IMR-90 (cell line): ENCODE measurements around the gene SOX1.

Experiments used
- CEBPB ChIP-seq: IDR thresholded peaks from 2 replicates; pipeline ENCODE4 v1.6.1; 2012; ENCODE audit warnings: low read depth, low read length, improper control_type of control experiment
- FOS ChIP-seq: fragments of 150-350 bp; IDR thresholded peaks from 2 replicates; pipeline ENCODE4 v1.6.1; 2016; ENCODE audit warnings: low read depth, low read length
- MAFK ChIP-seq: IDR thresholded peaks from 2 replicates; pipeline ENCODE4 v1.6.1; 2012; ENCODE audit warnings: low read depth, low read length, improper control_type of control experiment
- MAZ ChIP-seq: IDR thresholded peaks from 2 replicates; pipeline ENCODE4 v1.6.1; 2012; ENCODE audit warnings: low read depth, mild to moderate bottlenecking, low read length, improper control_type of control experiment, moderate library complexity, borderline replicate concordance
- MXI1 ChIP-seq: IDR thresholded peaks from 2 replicates; pipeline ENCODE4 v1.6.1; 2012; ENCODE audit warnings: low read depth, mild to moderate bottlenecking, low read length, moderate library complexity, borderline replicate concordance
- POLR2A ChIP-seq: IDR thresholded peaks from 2 replicates; pipeline ENCODE4 v1.6.1; 2012; ENCODE audit warnings: mild to moderate bottlenecking, low read depth, low read length
- RAD21 ChIP-seq: IDR thresholded peaks from 2 replicates; pipeline ENCODE4 v1.6.1; 2012; ENCODE audit warnings: low read length, improper control_type of control experiment
- RCOR1 ChIP-seq: IDR thresholded peaks from 2 replicates; pipeline ENCODE4 v1.6.1; 2012; ENCODE audit warnings: mild to moderate bottlenecking, low read length, improper control_type of control experiment; ENCODE audit not compliant: insufficient replicate concordance
- SMC3 ChIP-seq: fragments of 150-350 bp; IDR thresholded peaks from 2 replicates; pipeline ENCODE4 v1.6.1; 2016; ENCODE audit warnings: low read depth, mild to moderate bottlenecking, antibody characterized with exemption, low read length, moderate library complexity
- TF ChIP-seq, protein P1 (sequence below): fragments of 150-350 bp; IDR thresholded peaks from 2 replicates; pipeline ENCODE4 v1.6.1; 2017; ENCODE audit warnings: mild to moderate bottlenecking, antibody characterized with exemption, low read length, low read depth
- TF ChIP-seq, protein P2 (sequence below): conservative IDR thresholded peaks from 2 replicates; pipeline ENCODE4 v1.5.1; 2012; ENCODE audit warnings: mild to moderate bottlenecking, low read depth, low read length, improper control_type of control experiment
- TF ChIP-seq, protein P3 (sequence below): fragments of 150-350 bp; IDR thresholded peaks from 2 replicates; pipeline ENCODE4 v1.6.1; 2016; ENCODE audit warnings: low read depth, mild to moderate bottlenecking, low read length, moderate library complexity, borderline replicate concordance

DNA sequence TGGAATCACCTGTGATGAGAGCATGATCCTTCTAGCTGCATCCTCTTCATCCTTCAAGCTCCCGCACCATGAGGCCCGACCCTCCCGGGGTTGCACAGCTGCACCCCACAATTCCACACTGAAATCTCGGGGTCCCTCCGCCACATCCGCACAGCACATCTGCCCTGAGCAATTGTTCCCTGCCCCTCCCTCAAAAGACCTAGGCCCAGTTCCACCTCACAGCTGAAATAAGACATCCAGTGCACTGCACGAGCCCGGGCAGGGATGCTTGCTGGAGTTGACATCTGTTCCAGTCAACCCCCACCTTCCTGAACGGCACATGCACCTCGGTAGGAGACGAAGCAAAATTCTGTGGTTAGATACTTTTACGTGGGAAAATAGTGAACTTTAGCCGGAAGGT is 14.7 kb upstream of the SOX1 start:
- TF ChIP-seq, protein P1, sequence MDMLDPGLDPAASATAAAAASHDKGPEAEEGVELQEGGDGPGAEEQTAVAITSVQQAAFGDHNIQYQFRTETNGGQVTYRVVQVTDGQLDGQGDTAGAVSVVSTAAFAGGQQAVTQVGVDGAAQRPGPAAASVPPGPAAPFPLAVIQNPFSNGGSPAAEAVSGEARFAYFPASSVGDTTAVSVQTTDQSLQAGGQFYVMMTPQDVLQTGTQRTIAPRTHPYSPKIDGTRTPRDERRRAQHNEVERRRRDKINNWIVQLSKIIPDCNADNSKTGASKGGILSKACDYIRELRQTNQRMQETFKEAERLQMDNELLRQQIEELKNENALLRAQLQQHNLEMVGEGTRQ = no peak
- TF ChIP-seq, protein P2, sequence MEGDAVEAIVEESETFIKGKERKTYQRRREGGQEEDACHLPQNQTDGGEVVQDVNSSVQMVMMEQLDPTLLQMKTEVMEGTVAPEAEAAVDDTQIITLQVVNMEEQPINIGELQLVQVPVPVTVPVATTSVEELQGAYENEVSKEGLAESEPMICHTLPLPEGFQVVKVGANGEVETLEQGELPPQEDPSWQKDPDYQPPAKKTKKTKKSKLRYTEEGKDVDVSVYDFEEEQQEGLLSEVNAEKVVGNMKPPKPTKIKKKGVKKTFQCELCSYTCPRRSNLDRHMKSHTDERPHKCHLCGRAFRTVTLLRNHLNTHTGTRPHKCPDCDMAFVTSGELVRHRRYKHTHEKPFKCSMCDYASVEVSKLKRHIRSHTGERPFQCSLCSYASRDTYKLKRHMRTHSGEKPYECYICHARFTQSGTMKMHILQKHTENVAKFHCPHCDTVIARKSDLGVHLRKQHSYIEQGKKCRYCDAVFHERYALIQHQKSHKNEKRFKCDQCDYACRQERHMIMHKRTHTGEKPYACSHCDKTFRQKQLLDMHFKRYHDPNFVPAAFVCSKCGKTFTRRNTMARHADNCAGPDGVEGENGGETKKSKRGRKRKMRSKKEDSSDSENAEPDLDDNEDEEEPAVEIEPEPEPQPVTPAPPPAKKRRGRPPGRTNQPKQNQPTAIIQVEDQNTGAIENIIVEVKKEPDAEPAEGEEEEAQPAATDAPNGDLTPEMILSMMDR = no peak
- TF ChIP-seq CEBPB = no peak
- no peak for TF ChIP-seq RAD21
- no peak for TF ChIP-seq POLR2A
- TF ChIP-seq MAFK = no peak
- TF ChIP-seq SMC3 = no peak
- TF ChIP-seq MXI1 = no peak
- TF ChIP-seq RCOR1 = no peak
- TF ChIP-seq MAZ = no peak
- no peak for TF ChIP-seq FOS
- TF ChIP-seq, protein P3, sequence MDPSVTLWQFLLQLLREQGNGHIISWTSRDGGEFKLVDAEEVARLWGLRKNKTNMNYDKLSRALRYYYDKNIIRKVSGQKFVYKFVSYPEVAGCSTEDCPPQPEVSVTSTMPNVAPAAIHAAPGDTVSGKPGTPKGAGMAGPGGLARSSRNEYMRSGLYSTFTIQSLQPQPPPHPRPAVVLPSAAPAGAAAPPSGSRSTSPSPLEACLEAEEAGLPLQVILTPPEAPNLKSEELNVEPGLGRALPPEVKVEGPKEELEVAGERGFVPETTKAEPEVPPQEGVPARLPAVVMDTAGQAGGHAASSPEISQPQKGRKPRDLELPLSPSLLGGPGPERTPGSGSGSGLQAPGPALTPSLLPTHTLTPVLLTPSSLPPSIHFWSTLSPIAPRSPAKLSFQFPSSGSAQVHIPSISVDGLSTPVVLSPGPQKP = no peak
